H4 (cell line): Measurements from ENCODE around the gene CELF1. TPM values are rescaled to one million over a fixed set of nuclear protein-coding genes. Genes with fewer than 3 reads are reported as not detected.

Experiments used
- DNase-seq: peaks from one replicate; pipeline ENCODE4 v3.0.0-alpha.2; 2015; ENCODE audit warnings: low spot score
- total RNA-seq: library from RNA; depleted of rRNA; stranded (reverse); fragments of >200 nt; shearing (Covaris generic); gene quantifications from 2 replicates; pipeline ENCODE4 v1.2.3, GENCODE V29; 2014

Gene CELF1
- total RNA-seq, 1 experiment from 2014 or later: 58.8 TPM

- no peak for DNase-seq
Observed at GRCh38 chr11:47485107-47485506, 67.8 kb downstream of the CELF1 start.

GRCh38 chr11:47483457-47483856 lies 69.5 kb downstream of the CELF1 start:
- no peak for DNase-seq

- no peak for DNase-seq
Observed at GRCh38 chr11:47480762-47481161, 72.2 kb downstream of the CELF1 start.

- no peak for DNase-seq
Observed at GRCh38 chr11:47478651-47479329, 74.1 kb downstream of the CELF1 start.

- no peak for DNase-seq
Observed at GRCh38 chr11:47477753-47478152, 75.2 kb downstream of the CELF1 start.

- DNase-seq: no peak
Observed at GRCh38 chr11:47477323-47477722, 75.6 kb downstream of the CELF1 start.

- DNase-seq: no peak
Observed at GRCh38 chr11:47470671-47471070, 82.3 kb downstream of the CELF1 start.

- no peak for DNase-seq
Observed at GRCh38 chr11:47469361-47470179, 83.4 kb downstream of the CELF1 start.

GRCh38 chr11:47468598-47469214 lies 84.2 kb downstream of the CELF1 start:
- DNase-seq: no peak

- no peak for DNase-seq
Observed at GRCh38 chr11:47467357-47467756, 85.6 kb downstream of the CELF1 start.

GRCh38 chr11:47466701-47467250 lies 86.2 kb downstream of the CELF1 start:
- peak; percentile 20 for DNase-seq

GRCh38 chr11:47466201-47466600 lies 86.7 kb downstream of the CELF1 start:
- DNase-seq: no peak

GRCh38 chr11:47464483-47464882 lies 88.4 kb downstream of the CELF1 start:
- no peak for DNase-seq

- no peak for DNase-seq
Observed at GRCh38 chr11:47461876-47462275, 91.1 kb downstream of the CELF1 start.

GRCh38 chr11:47460571-47461235 lies 92.2 kb downstream of the CELF1 start:
- DNase-seq: no peak

- DNase-seq: peak; percentile 81
Observed at GRCh38 chr11:47454258-47454671, 98.7 kb downstream of the CELF1 start.

GRCh38 chr11:47453365-47453764 lies 99.6 kb downstream of the CELF1 start:
- DNase-seq: no peak

GRCh38 chr11:47451990-47452389 lies 100.9 kb downstream of the CELF1 start:
- no peak for DNase-seq

- DNase-seq: no peak
Observed at GRCh38 chr11:47451436-47451835, 101.5 kb downstream of the CELF1 start.

GRCh38 chr11:47449541-47449940 lies 103.4 kb downstream of the CELF1 start:
- DNase-seq: no peak

- no peak for DNase-seq
Observed at GRCh38 chr11:47448566-47449427, 104.1 kb downstream of the CELF1 start, which contains the start of gene RAPSN. Gene RAPSN, minus strand, starts transcription at chr11:47449136. Its CDS starts 172 bp downstream, at chr11:47448964.
